Heart right ventricle (tissue), 16 donors: ENCODE results near the gene RNF130. TPM values are rescaled to one million over a fixed set of nuclear protein-coding genes. Genes with fewer than 3 reads are reported as not detected.
"Not testable (repeated sequence)": the region's sequence is repeated elsewhere in the genome, so short reads cannot be mapped to it uniquely, and the experiment has no call there.

Experiments used
- ATAC-seq, 8 donors: fragments of 200-7000 bp; cut with Tn5 transposase; one replicate each; pipeline ENCODE4 v1.9.1; 2020; ENCODE audit warnings: mild to moderate bottlenecking in 8 of 8, moderate library complexity in 8 of 8, moderate number of reproducible peaks in 1 of 8
- DNase-seq, 2 donors: peaks; one replicate each; pipeline ENCODE4 v3.0.0-alpha.2; 2020
- H3K27ac ChIP-seq, 10 donors: fragments of 200-600 bp; sonication (generic) in 2 of 10; one replicate each; pipeline versions ENCODE4 v1.5.0 to v1.8.0; 2020 to 2022; ENCODE audit warnings: mild to moderate bottlenecking in 3 of 10
- H3K27me3 ChIP-seq, 7 donors: fragments of 200-600 bp; one replicate each; pipeline ENCODE4 v1.8.0; 2021 to 2022; ENCODE audit warnings: mild to moderate bottlenecking in 2 of 7
- H3K36me3 ChIP-seq, 9 donors: fragments of 200-600 bp; sonication (generic) in 1 of 9; one replicate each; pipeline versions ENCODE4 v1.5.0 to v1.8.0; 2020 to 2022; ENCODE audit warnings: mild to moderate bottlenecking in 2 of 9
- H3K4me1 ChIP-seq, 9 donors: fragments of 200-600 bp; sonication (generic) in 1 of 9; one replicate each; pipeline versions ENCODE4 v1.5.0 to v1.8.0; 2020 to 2022; ENCODE audit warnings: mild to moderate bottlenecking in 4 of 9
- H3K4me3 ChIP-seq, 10 donors: fragments of 200-600 bp; sonication (generic) in 2 of 10; one replicate each; pipeline versions ENCODE4 v1.5.0 to v1.8.0; 2020 to 2022; ENCODE audit warnings: mild to moderate bottlenecking in 7 of 10, moderate library complexity in 2 of 10
- H3K9me3 ChIP-seq, 11 donors: fragments of 200-600 bp in 10 of 11; sonication (generic) in 2 of 11; one replicate each; pipeline versions ENCODE4 v1.5.0 to v1.8.0; 2013 to 2022; ENCODE audit warnings: mild to moderate bottlenecking in 2 of 11, control low read depth in 1 of 11, moderate library complexity in 1 of 11
- WGBS, 2 donors: extraction: QIAGEN DNeasy Blood & Tissue Kit; methylation state at CpG; one replicate each; pipeline ENCODE4 v1.1.7; 2013; ENCODE audit warnings: inconsistent platforms in 1 of 2; 5-methylcytosine and 5-hydroxymethylcytosine counted together
- intact Hi-C, 10 donors: fragments of 100-400 bp; cut with DNase I; formaldehyde crosslinking; loops; one replicate each; pipeline versions ENCODE4 v1.11.1 to v1.14.2; 2022
- polyA plus RNA-seq, 2 donors: library from polyadenylated mRNA; stranded (reverse); fragments of 200-250 nt; gene quantifications; one replicate each; pipeline ENCODE4 v1.2.3, GENCODE V29; 2013
- total RNA-seq, 10 donors: library from RNA; stranded (reverse); fragmentation: NEBNext Ultra II Directional in 3 of 10; extraction: Animal tissue kit (Norgen Biotek cat#: 25700) in 3 of 10; gene quantifications; one replicate each; pipeline versions ENCODE4 v1.2.1 to v1.2.4, GENCODE V29; 2021 to 2023
- TF ChIP-seq, protein P1 (sequence below), 9 donors: fragments of 200-600 bp; sonication (generic) in 2 of 9; IDR thresholded peaks; one replicate each; pipeline versions ENCODE4 v1.5.0 to v1.8.0; 2021 to 2022; ENCODE audit warnings: antibody characterized with exemption in 9 of 9, mild to moderate bottlenecking in 5 of 9, moderate library complexity in 1 of 9
- donor health status: Arrhythmogenic right ventricular cardiomyopathy.
- donor health status: ischemic (EF 13 %, LVEDD 7.1; RV severe dilation, severe dysfunction).
- donor health status: healthy with polysubstance abuse.
- donor health status: DM: no; HTN: yes; CAD: no.
- donor health status: DM: no; HTN: no; CAD: no.
- donor health status: ischemic (EF 25% LVEDD 6.9; RV normal size, moderate dysfunction).
- donor health status: ischemic (EF 25% LVEDD 5.7; RV mildly dilated, moderate dysfunction).
- donor health status: healthy.
- donor health status: DM: yes; HTN: yes; CAD: no.
- donor health status: Ischemic cardiomyopathy.
- donor health status: ischemic (EF 35%, LVEDD 5.7; RV mildly dilated, moderate dysfunction).
- donor health status: nonischemic (EF 11% LVEDD 7.7; RV severe dilation, severe dysfunction).
- donor health status: DM: yes; HTN: yes; CAD: no.
- donor health status: PGD.
- donor health status: ischemic (EF 29% LVEDD 5.4; RV normal size, mild dysfunction).
- donor health status: nonischemic (EF 23%, LVEDD 6.1; RV moderate dilation, normal function).

The RNF130 gene
- total and polyA plus RNA-seq, 12 donors = 21.9 to 55.8 (median 33.2) TPM

DNA sequence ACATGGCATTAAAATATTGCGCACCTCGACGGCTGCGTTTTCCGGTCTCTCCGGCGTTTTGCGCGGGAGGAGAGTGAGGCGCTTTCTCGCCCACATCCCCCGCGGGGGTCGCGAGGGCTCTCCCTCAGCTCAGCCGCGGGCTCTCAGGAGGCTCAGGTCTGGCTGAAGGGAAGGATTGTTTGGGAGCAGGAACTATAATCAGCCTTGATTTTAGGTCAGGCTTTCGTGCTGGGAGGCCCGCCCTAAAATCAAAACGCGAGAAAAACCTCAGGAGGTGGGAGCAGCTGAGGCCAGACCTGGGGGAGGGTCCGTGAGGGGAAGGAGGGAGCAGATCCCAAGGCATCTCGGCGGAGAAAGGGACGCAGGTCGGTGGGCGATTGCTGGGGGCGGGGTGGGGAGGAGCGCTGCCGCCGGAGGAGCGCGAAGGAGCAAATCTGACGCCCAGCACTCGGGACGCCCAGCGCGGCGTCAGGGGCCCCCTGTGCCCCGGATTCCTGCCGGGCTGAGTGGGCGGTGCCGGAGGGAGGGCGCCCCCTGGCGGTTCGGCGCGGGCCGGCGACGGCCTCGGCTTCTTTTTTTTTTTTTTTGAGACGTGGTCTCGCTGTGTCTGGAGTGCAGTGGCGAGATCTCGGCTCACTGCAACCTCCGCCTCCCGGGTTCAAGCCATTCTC, 18.7 kb upstream of the RNF130 start:
- H3K4me1 ChIP-seq = peaks cover 0 to 30% (median 6%) of the 10 kb centered on the region in 9 donors
- TF ChIP-seq, protein P1, sequence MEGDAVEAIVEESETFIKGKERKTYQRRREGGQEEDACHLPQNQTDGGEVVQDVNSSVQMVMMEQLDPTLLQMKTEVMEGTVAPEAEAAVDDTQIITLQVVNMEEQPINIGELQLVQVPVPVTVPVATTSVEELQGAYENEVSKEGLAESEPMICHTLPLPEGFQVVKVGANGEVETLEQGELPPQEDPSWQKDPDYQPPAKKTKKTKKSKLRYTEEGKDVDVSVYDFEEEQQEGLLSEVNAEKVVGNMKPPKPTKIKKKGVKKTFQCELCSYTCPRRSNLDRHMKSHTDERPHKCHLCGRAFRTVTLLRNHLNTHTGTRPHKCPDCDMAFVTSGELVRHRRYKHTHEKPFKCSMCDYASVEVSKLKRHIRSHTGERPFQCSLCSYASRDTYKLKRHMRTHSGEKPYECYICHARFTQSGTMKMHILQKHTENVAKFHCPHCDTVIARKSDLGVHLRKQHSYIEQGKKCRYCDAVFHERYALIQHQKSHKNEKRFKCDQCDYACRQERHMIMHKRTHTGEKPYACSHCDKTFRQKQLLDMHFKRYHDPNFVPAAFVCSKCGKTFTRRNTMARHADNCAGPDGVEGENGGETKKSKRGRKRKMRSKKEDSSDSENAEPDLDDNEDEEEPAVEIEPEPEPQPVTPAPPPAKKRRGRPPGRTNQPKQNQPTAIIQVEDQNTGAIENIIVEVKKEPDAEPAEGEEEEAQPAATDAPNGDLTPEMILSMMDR (IDR thresholded peaks at IDR 0.05) = peak; percentile 86 to 96 (median 93)
- WGBS, 2 donors = 2% methylated on average over 58 of the region's 58 CpGs
- H3K27ac ChIP-seq = peak overlapping the region in 7 of 10 donors; percentile 52 to 80 (median 72)
- H3K4me3 ChIP-seq = peak overlapping the region in 9 of 10 donors; percentile 47 to 65 (median 57)
- intact Hi-C loops = loop anchor here in 7 of 10 donors (1.0 to 5.0 kb wide), 3 partner anchors 101 to 104 kb away; no protein-coding TSS in a partner anchor
- peaks cover 0 to 4% (median 0%) of the 10 kb centered on the region in 7 donors for H3K27me3 ChIP-seq
- no peaks in the 10 kb centered on the region for H3K36me3 ChIP-seq
- DNase-seq (peak; percentile 68 to 81), ATAC-seq (peak; percentile 83 to 93 (median 91))
- no peaks in the 10 kb centered on the region for H3K9me3 ChIP-seq

DNA sequence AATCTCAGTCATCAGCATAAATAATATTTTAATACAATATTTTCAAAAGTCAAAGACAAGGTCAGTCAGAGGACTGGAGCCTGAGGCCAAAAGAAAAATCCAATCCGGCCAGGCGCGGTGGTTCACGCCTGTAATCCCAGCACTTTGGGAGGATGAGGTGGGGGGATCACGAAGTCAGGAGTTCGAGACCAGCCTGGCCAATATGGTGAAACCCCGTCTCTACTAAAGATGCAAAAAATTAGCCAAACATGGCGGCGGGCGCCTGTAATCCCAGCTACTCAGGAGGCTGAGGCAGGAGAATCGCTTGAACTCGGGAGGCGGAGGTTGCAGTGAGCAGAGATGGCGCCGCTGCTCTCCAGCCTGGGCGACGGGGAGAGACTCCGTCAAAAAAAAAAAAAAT, 18.1 kb upstream of the RNF130 start:
- not testable (repeated sequence) for H3K27me3 ChIP-seq, ATAC-seq, DNase-seq, H3K36me3 ChIP-seq, H3K9me3 ChIP-seq
- peaks cover 0 to 36% (median 6%) of the 10 kb centered on the region in 9 donors for H3K4me1 ChIP-seq
- intact Hi-C loops = loop anchor here in 8 of 10 donors (1.0 to 10.0 kb wide), 4 partner anchors 101 to 105 kb away; no protein-coding TSS in a partner anchor
- peak overlapping the region in 8 of 10 donors; percentile 47 to 65 (median 58) for H3K4me3 ChIP-seq
- H3K27ac ChIP-seq = peak overlapping the region in 2 of 10 donors; percentile 70 to 75
- 69 to 72% methylated on average over 18 of the region's 18 CpGs for WGBS, 2 donors

DNA sequence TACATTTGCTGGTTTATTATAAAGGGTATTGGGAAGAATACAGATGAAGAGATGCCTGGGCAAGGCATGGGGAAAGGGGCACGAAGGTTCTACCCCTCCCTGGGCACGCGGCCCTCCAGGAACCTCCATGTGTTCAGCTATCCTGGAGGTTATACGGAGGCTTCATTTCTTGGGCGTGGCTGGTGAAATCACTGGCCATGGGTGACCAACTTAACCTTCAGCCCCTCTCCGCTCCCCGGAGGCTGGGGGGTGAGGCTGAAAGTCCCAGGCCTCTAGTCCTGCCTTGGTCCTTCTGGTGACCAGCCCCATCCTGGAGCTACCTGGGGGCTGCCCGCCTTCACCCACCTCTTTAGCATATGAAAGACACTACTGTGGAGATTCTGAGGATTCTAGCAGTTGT, 17.0 kb upstream of the RNF130 start:
- Histone ChIP-seq H3K27me3 (peaks cover 0 to 11% (median 0%) of the 10 kb centered on the region in 7 donors), H3K4me1 (peaks cover 0 to 32% (median 6%) of the 10 kb centered on the region in 9 donors), H3K36me3 (no peaks in the 10 kb centered on the region), H3K4me3 (no peak overlapping the region), H3K9me3 (no peaks in the 10 kb centered on the region), H3K27ac (no peak overlapping the region)
- DNase-seq (no peak), ATAC-seq (no peak)
- intact Hi-C loops = loop anchor here in 1 of 10 donors (10.0 kb wide), 1 partner anchor 104 kb away; no protein-coding TSS in a partner anchor
- TF ChIP-seq, protein P1 (IDR thresholded peaks at IDR 0.05) = no peak
- WGBS, 2 donors = 97 to 100% methylated on average over 8 of the region's 8 CpGs

DNA sequence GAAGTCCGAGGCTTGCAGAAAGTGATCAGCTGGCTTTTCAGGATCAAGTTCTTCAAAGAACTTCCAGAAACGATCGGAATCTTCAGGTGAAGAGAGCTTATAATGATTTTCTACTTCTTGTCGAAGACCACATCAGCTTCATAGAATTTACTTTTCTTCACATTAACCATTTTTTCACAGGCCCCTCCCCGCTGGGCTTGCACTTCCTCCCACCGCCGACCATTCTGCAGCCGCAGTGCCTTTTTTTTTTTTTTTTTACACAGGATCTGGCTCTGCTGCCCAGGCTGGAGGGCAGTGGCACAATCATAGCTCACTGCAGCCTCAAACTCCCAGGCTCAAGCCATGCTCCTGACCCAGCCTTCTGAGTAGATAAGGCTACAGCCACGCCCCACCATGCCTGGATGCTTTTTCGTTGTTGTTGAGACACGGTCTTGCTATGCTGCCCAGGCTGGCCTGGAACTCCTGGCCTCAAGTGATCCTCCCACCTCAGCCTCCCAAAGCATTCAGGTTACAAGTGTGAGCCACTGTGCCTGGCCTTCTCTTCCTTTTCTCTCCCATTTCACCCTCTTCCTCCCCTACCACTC, 15.3 kb upstream of the RNF130 start:
- intact Hi-C loops = loop anchor here in 1 of 10 donors (10.0 kb wide), 1 partner anchor 102 kb away; no protein-coding TSS in a partner anchor
- 79 to 80% methylated on average over 11 of the region's 11 CpGs for WGBS, 2 donors
- TF ChIP-seq, protein P1 (IDR thresholded peaks at IDR 0.05) = no peak
- peaks cover 0 to 22% (median 5%) of the 10 kb centered on the region in 7 donors for H3K27me3 ChIP-seq
- ATAC-seq (no peak), DNase-seq (no peak)
- H3K27ac ChIP-seq = no peak overlapping the region
- H3K4me1 ChIP-seq = peaks cover 0 to 28% (median 6%) of the 10 kb centered on the region in 9 donors
- H3K36me3 ChIP-seq = no peaks in the 10 kb centered on the region
- H3K4me3 ChIP-seq = no peak overlapping the region
- no peaks in the 10 kb centered on the region for H3K9me3 ChIP-seq
